Erythroblast (primary cell): ENCODE results near the gene ALDH16A1.

Experiments used
- GATA1 ChIP-seq: IDR thresholded peaks from 2 replicates; pipeline ENCODE4 v1.6.1; 2011; ENCODE audit warnings: low read depth, mild to moderate bottlenecking, control low read depth, low read length, moderate library complexity
- POLR2A ChIP-seq: IDR thresholded peaks from 2 replicates; pipeline ENCODE4 v1.6.1; 2011; ENCODE audit warnings: mild to moderate bottlenecking, low read length

DNA sequence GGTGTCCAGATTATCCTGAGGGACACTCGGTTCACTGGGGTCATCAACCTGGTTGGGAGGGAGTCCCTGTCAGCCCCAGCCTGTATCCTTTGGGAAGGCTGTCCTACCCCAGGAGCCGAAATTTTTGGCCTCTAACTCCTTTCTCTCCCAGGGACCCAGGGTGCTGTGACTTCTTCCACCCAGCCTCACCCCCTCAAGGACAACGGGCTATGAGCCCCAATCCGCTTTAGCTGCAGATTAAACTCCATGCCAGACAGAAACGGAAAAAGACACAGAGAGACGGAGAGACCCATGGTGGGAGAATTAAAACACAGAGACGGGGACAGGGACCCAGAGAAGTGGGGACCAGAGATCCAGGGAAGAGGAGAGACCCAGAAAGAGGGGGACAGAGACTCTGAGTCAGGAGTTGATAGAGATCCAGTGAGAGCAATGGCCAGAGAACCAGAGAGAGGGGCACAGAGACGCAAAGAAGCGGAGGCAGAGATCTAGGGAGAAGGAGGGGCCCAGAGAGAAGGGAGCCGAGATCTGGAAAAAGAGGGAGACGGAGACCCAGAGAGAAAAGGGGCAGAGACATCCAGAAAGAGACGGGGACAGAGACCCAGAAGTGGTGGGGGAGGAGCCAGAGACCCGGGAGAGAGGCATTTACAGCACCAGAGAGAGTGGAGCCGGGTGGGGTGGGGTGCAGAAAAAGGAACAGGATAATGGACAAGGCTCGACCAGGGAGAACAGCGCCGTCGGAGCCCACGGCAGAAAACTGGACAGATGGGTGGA lies 12.4 kb upstream of the ALDH16A1 start:
- TF ChIP-seq POLR2A (no peak), GATA1 (no peak)
